GM23338 (cell line): ENCODE results near the gene REEP6. TPM values are rescaled to one million over a fixed set of nuclear protein-coding genes. Genes with fewer than 3 reads are reported as not detected.

Experiments used
- ATAC-seq: fragments of 200-7000 bp; cut with Tn5 transposase; 3 replicates; pipeline ENCODE4 v1.9.1; 2020
- DNase-seq: peaks from one replicate; pipeline ENCODE4 v3.0.0-alpha.2; 2015; ENCODE audit warnings: low spot score
- H2AFZ ChIP-seq: fragments of 200-600 bp; sonication (generic); 2 replicates; pipeline ENCODE4 v1.8.0; 2016; ENCODE audit warnings: antibody characterized with exemption, mild to moderate bottlenecking, moderate library complexity
- H3F3A ChIP-seq: fragments of 200-600 bp; sonication (generic); replicated peaks from 2 replicates; pipeline ENCODE4 v1.8.0; 2017; ENCODE audit warnings: antibody characterized with exemption, mixed run types, low read depth
- H3K27ac ChIP-seq: fragments of 200-600 bp; sonication (generic); 2 replicates; pipeline ENCODE4 v1.6.1; 2016; ENCODE audit warnings: low read depth
- H3K27me3 ChIP-seq: fragments of 200-600 bp; sonication (generic); 2 replicates; pipeline ENCODE4 v1.8.0; 2016; ENCODE audit warnings: mild to moderate bottlenecking, mixed run types, moderate library complexity; ENCODE audit not compliant: insufficient read depth
- H3K36me3 ChIP-seq: fragments of 200-600 bp; sonication (generic); 2 replicates; pipeline ENCODE4 v1.8.0; 2016; ENCODE audit warnings: mild to moderate bottlenecking; ENCODE audit not compliant: insufficient read depth
- H3K4me1 ChIP-seq: fragments of 200-600 bp; sonication (generic); 2 replicates; pipeline ENCODE4 v1.8.0; 2016; ENCODE audit warnings: mild to moderate bottlenecking, moderate library complexity; ENCODE audit not compliant: insufficient read depth
- H3K4me2 ChIP-seq: fragments of 200-600 bp; sonication (generic); 2 replicates; pipeline ENCODE4 v1.7.1; 2017; ENCODE audit warnings: mixed run types
- H3K4me3 ChIP-seq: fragments of 200-600 bp; sonication (generic); 2 replicates; pipeline ENCODE4 v1.6.1; 2016; ENCODE audit warnings: mixed run types
- H3K79me2 ChIP-seq: fragments of 200-600 bp; sonication (generic); replicated peaks from 2 replicates; pipeline ENCODE4 v1.8.0; 2017; ENCODE audit warnings: mild to moderate bottlenecking; ENCODE audit not compliant: insufficient read depth
- H3K9me2 ChIP-seq: fragments of 200-600 bp; sonication (generic); 2 replicates; pipeline ENCODE4 v1.8.0; 2017; ENCODE audit not compliant: insufficient read depth
- H4K20me1 ChIP-seq: fragments of 200-600 bp; sonication (generic); replicated peaks from 2 replicates; pipeline ENCODE4 v1.8.0; 2017; ENCODE audit warnings: mild to moderate bottlenecking; ENCODE audit not compliant: insufficient read depth
- H3K27ac Mint-ChIP-seq: 2 replicates; pipeline ENCODE4 v1.8.0; 2020; ENCODE audit warnings: inconsistent platforms, mild to moderate bottlenecking, moderate library complexity, mixed read lengths
- H3K27me3 Mint-ChIP-seq: 3 replicates; pipeline ENCODE4 v1.8.0; 2022; ENCODE audit warnings: low read depth, mild to moderate bottlenecking, moderate library complexity, mixed read lengths, inconsistent platforms; ENCODE audit not compliant: insufficient read depth, poor library complexity
- H3K36me3 Mint-ChIP-seq: 3 replicates; pipeline ENCODE4 v1.8.0; 2021; ENCODE audit warnings: low read depth, mild to moderate bottlenecking, inconsistent platforms, moderate library complexity, mixed read lengths
- H3K4me1 Mint-ChIP-seq: 3 replicates; pipeline ENCODE4 v1.8.0; 2020; ENCODE audit warnings: mild to moderate bottlenecking, inconsistent platforms, mixed read lengths
- H3K4me3 Mint-ChIP-seq: 3 replicates; pipeline ENCODE4 v1.8.0; 2021; ENCODE audit warnings: moderate library complexity, mild to moderate bottlenecking, inconsistent platforms, mixed read lengths
- H3K9me3 Mint-ChIP-seq: 3 replicates; pipeline ENCODE4 v1.8.0; 2020; ENCODE audit warnings: moderate library complexity, mild to moderate bottlenecking, inconsistent platforms, mixed read lengths
- CREB1 ChIP-seq: fragments of 250-450 bp; sonication (Bioruptor Pico); IDR thresholded peaks from 2 replicates; pipeline ENCODE4 v1.5.0; 2020; ENCODE audit warnings: low read depth, mild to moderate bottlenecking, moderate library complexity
- CTCF ChIP-seq, 2 experiments: fragments of 200-600 bp in 1 of 2; sonication (generic) in 1 of 2; conservative IDR thresholded peaks; 2 replicates each; pipeline versions ENCODE4 v1.5.1 to v1.6.1; 2016 to 2017; ENCODE audit warnings: antibody characterized with exemption in 2 of 2, low read depth in 2 of 2, mild to moderate bottlenecking in 2 of 2, moderate library complexity in 1 of 2
- EZH2 ChIP-seq: fragments of 200-600 bp; sonication (generic); IDR thresholded peaks from one replicate; pipeline ENCODE4 v1.8.0; 2017; ENCODE audit warnings: antibody characterized with exemption, mild to moderate bottlenecking, low read depth; ENCODE audit not compliant: unreplicated experiment
- EZH2phosphoT487 ChIP-seq: fragments of 200-600 bp; sonication (generic); IDR thresholded peaks from one replicate; pipeline ENCODE4 v1.8.1; 2018; ENCODE audit warnings: antibody characterized with exemption; ENCODE audit not compliant: unreplicated experiment
- JUNB ChIP-seq: IDR thresholded peaks from one replicate; pipeline ENCODE4 v1.6.1; 2016; ENCODE audit warnings: antibody characterized with exemption; ENCODE audit not compliant: unreplicated experiment
- POLR2AphosphoS5 ChIP-seq: IDR thresholded peaks from 2 replicates; pipeline ENCODE4 v1.6.1; 2016; ENCODE audit warnings: antibody characterized with exemption, low read depth
- STAT1 ChIP-seq: IDR thresholded peaks from one replicate; pipeline ENCODE4 v1.6.1; 2016; ENCODE audit warnings: antibody characterized with exemption; ENCODE audit not compliant: unreplicated experiment
- ZNF114 ChIP-seq: fragments of 250-450 bp; sonication (Bioruptor Pico); IDR thresholded peaks from 2 replicates; pipeline ENCODE4 v1.5.0; 2020; ENCODE audit warnings: mild to moderate bottlenecking, moderate library complexity
- ZNF331 ChIP-seq: fragments of 250-450 bp; sonication (Bioruptor Pico); IDR thresholded peaks from 2 replicates; pipeline ENCODE4 v1.5.0; 2020; ENCODE audit warnings: low read depth, mild to moderate bottlenecking, moderate library complexity
- polyA plus RNA-seq: library from polyadenylated mRNA; unstranded; fragments of >200 nt; fragmentation: Nextera tagmentation; extraction: Ambion mirVana; gene quantifications from 2 replicates; pipeline ENCODE4 v1.2.1, GENCODE V29; 2016
- total RNA-seq: library from RNA; depleted of rRNA; stranded (reverse); fragments of >200 nt; shearing (Covaris generic); gene quantifications from 2 replicates; pipeline ENCODE4 v1.2.3, GENCODE V29; 2014
- TF ChIP-seq, protein P1 (sequence below): IDR thresholded peaks from one replicate; pipeline ENCODE4 v1.6.1; 2018; ENCODE audit warnings: antibody characterized with exemption; ENCODE audit not compliant: unreplicated experiment
- TF ChIP-seq, protein P2 (sequence below): fragments of 250-450 bp; sonication (Bioruptor Pico); IDR thresholded peaks from 2 replicates; pipeline ENCODE4 v1.5.0; 2020; ENCODE audit warnings: mild to moderate bottlenecking, moderate library complexity

REEP6 gene
- total and polyA plus RNA-seq, 2 experiments from 2014 or later, result 15.2 to 20.0 TPM

GRCh38 chr19:1522061-1522460 lies 31.1 kb downstream of the REEP6 start:
- no peak for DNase-seq
- Histone ChIP-seq H3K79me2 (no peaks in the 10 kb centered on the region), H3K9me2 (no peaks in the 10 kb centered on the region), H3K4me3 (no peak overlapping the region), H3K4me2 (no peak overlapping the region), H3K36me3 (no peaks in the 10 kb centered on the region), H3K27ac (no peak overlapping the region), H3K27me3 (peaks cover 27% of the 10 kb centered on the region), H3F3A (0 out of 2 replicates have a peak, but pooled peaks cover 4% of the 10 kb centered on the region), H4K20me1 (no peaks in the 10 kb centered on the region; the same call in 1 of the 2 replicates), H2AFZ (no peak overlapping the region), H3K4me1 (no peaks in the 10 kb centered on the region)
- H3K9me3 Mint-ChIP-seq, result peaks cover 8% of the 10 kb centered on the region
- TF ChIP-seq JUNB (no peak), EZH2 (no peak), ZNF331 (no peak), POLR2AphosphoS5 (no peak)
- H3K27me3 Mint-ChIP-seq, result peaks cover 42% of the 10 kb centered on the region
- H3K36me3 Mint-ChIP-seq, result peaks cover 4% of the 10 kb centered on the region; the same call in 1 of the 3 replicates
- H3K4me1 Mint-ChIP-seq, result peaks cover 6% of the 10 kb centered on the region; the same call in 2 of the 3 replicates
- no peak overlapping the region for H3K27ac Mint-ChIP-seq
- no peak overlapping the region for H3K4me3 Mint-ChIP-seq
- no peak for ATAC-seq

DNA sequence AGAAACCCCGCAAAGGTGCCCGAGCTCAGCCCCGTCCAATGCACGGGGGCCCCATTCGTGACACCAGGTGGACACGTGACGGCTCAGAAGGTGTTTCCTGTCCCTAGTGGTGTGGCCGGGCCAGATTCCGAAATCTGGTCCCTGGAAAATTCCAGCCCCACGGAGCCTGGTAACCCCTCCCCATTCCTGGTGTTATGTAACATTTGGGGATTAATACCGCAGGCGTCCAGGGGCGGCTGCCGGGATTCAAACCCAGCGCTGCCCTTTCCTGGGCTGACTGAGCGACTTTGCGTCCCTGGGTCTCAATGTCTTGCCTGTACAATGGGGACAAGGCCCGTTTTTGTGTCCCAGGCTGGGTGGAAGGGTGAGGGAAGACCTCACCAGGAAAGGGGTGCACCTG lies 31.9 kb downstream of the REEP6 start:
- Histone ChIP-seq H3K27me3 (peaks cover 27% of the 10 kb centered on the region), H3F3A (0 out of 2 replicates have a peak, but pooled peaks cover 4% of the 10 kb centered on the region), H3K27ac (no peak overlapping the region), H4K20me1 (no peaks in the 10 kb centered on the region; the same call in 1 of the 2 replicates), H3K9me2 (no peaks in the 10 kb centered on the region), H2AFZ (no peak overlapping the region), H3K36me3 (no peaks in the 10 kb centered on the region), H3K79me2 (no peaks in the 10 kb centered on the region), H3K4me3 (no peak overlapping the region), H3K4me1 (no peaks in the 10 kb centered on the region), H3K4me2 (no peak overlapping the region)
- H3K9me3 Mint-ChIP-seq, result peaks cover 8% of the 10 kb centered on the region
- H3K27ac Mint-ChIP-seq, result no peak overlapping the region
- no peak for ATAC-seq
- H3K4me1 Mint-ChIP-seq, result peaks cover 6% of the 10 kb centered on the region; the same call in 2 of the 3 replicates
- peaks cover 4% of the 10 kb centered on the region; the same call in 1 of the 3 replicates for H3K36me3 Mint-ChIP-seq
- H3K4me3 Mint-ChIP-seq, result no peak overlapping the region
- peaks cover 47% of the 10 kb centered on the region for H3K27me3 Mint-ChIP-seq
- no peak for DNase-seq
- TF ChIP-seq EZH2phosphoT487 (no peak), ZNF114 (CRISPR knock-in tag) (no peak), STAT1 (no peak), CREB1 (CRISPR knock-in tag) (no peak), POLR2AphosphoS5 (no peak), CTCF (conservative IDR thresholded peaks at IDR 0.05; ENCODE audit: low read depth in 2 of 2) (no peak), ZNF331 (no peak)
- TF ChIP-seq, protein P1, sequence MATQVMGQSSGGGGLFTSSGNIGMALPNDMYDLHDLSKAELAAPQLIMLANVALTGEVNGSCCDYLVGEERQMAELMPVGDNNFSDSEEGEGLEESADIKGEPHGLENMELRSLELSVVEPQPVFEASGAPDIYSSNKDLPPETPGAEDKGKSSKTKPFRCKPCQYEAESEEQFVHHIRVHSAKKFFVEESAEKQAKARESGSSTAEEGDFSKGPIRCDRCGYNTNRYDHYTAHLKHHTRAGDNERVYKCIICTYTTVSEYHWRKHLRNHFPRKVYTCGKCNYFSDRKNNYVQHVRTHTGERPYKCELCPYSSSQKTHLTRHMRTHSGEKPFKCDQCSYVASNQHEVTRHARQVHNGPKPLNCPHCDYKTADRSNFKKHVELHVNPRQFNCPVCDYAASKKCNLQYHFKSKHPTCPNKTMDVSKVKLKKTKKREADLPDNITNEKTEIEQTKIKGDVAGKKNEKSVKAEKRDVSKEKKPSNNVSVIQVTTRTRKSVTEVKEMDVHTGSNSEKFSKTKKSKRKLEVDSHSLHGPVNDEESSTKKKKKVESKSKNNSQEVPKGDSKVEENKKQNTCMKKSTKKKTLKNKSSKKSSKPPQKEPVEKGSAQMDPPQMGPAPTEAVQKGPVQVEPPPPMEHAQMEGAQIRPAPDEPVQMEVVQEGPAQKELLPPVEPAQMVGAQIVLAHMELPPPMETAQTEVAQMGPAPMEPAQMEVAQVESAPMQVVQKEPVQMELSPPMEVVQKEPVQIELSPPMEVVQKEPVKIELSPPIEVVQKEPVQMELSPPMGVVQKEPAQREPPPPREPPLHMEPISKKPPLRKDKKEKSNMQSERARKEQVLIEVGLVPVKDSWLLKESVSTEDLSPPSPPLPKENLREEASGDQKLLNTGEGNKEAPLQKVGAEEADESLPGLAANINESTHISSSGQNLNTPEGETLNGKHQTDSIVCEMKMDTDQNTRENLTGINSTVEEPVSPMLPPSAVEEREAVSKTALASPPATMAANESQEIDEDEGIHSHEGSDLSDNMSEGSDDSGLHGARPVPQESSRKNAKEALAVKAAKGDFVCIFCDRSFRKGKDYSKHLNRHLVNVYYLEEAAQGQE, result no peak
- TF ChIP-seq, protein P2, sequence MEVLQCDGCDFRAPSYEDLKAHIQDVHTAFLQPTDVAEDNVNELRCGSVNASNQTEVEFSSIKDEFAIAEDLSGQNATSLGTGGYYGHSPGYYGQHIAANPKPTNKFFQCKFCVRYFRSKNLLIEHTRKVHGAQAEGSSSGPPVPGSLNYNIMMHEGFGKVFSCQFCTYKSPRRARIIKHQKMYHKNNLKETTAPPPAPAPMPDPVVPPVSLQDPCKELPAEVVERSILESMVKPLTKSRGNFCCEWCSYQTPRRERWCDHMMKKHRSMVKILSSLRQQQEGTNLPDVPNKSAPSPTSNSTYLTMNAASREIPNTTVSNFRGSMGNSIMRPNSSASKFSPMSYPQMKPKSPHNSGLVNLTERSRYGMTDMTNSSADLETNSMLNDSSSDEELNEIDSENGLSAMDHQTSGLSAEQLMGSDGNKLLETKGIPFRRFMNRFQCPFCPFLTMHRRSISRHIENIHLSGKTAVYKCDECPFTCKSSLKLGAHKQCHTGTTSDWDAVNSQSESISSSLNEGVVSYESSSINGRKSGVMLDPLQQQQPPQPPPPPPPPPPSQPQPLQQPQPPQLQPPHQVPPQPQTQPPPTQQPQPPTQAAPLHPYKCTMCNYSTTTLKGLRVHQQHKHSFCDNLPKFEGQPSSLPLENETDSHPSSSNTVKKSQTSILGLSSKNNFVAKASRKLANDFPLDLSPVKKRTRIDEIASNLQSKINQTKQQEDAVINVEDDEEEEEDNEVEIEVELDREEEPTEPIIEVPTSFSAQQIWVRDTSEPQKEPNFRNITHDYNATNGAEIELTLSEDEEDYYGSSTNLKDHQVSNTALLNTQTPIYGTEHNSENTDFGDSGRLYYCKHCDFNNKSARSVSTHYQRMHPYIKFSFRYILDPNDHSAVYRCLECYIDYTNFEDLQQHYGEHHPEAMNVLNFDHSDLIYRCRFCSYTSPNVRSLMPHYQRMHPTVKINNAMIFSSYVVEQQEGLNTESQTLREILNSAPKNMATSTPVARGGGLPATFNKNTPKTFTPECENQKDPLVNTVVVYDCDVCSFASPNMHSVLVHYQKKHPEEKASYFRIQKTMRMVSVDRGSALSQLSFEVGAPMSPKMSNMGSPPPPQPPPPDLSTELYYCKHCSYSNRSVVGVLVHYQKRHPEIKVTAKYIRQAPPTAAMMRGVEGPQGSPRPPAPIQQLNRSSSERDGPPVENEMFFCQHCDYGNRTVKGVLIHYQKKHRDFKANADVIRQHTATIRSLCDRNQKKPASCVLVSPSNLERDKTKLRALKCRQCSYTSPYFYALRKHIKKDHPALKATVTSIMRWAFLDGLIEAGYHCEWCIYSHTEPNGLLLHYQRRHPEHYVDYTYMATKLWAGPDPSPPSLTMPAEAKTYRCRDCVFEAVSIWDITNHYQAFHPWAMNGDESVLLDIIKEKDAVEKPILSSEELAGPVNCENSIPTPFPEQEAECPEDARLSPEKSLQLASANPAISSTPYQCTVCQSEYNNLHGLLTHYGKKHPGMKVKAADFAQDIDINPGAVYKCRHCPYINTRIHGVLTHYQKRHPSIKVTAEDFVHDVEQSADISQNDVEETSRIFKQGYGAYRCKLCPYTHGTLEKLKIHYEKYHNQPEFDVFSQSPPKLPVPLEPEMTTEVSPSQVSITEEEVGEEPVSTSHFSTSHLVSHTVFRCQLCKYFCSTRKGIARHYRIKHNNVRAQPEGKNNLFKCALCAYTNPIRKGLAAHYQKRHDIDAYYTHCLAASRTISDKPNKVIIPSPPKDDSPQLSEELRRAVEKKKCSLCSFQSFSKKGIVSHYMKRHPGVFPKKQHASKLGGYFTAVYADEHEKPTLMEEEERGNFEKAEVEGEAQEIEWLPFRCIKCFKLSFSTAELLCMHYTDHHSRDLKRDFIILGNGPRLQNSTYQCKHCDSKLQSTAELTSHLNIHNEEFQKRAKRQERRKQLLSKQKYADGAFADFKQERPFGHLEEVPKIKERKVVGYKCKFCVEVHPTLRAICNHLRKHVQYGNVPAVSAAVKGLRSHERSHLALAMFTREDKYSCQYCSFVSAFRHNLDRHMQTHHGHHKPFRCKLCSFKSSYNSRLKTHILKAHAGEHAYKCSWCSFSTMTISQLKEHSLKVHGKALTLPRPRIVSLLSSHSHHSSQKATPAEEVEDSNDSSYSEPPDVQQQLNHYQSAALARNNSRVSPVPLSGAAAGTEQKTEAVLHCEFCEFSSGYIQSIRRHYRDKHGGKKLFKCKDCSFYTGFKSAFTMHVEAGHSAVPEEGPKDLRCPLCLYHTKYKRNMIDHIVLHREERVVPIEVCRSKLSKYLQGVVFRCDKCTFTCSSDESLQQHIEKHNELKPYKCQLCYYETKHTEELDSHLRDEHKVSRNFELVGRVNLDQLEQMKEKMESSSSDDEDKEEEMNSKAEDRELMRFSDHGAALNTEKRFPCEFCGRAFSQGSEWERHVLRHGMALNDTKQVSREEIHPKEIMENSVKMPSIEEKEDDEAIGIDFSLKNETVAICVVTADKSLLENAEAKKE (CRISPR knock-in tag), result no peak
